Measurements from ENCODE around the gene SLFN14. TPM values are rescaled to one million over a fixed set of nuclear protein-coding genes. Genes with fewer than 3 reads are reported as not detected.
"Not testable (repeated sequence)": the region's sequence is repeated elsewhere in the genome, so short reads cannot be mapped to it uniquely, and the experiment has no call there.

SLFN14 gene
- total RNA-seq, 4 donors from 2014 or later: not detected

DNA sequence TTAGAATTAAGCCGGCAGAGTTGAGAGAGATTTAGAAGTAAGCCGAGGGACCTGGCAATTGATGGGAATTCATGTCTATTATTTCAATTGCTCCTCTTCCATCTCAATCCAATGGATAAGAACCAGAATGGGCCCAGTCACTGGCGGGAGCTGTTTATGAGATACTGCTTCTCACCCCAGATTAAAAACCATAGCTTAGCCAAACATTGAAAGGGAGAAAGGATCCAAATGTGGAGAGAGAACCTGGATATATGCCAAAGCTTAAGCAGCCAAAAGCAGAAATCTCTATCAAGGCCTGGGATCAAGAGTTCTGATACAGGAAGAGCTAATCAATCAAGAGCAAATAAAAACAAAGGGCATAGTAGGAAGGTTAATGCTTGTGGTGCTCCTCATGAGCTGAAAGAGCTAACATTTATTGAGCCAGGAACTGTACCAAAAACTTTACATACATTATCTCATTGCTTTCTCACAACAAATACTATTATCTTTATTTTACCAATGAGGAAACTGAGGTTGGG lies 26.0 kb downstream of the SLFN14 start:
- H3K4me3 ChIP-seq: peak overlapping the region in 3 of 4 donors; percentile 3 to 31 (median 9)
- no peaks in the 10 kb centered on the region for H3K27me3 ChIP-seq
- TF ChIP-seq, protein P1, sequence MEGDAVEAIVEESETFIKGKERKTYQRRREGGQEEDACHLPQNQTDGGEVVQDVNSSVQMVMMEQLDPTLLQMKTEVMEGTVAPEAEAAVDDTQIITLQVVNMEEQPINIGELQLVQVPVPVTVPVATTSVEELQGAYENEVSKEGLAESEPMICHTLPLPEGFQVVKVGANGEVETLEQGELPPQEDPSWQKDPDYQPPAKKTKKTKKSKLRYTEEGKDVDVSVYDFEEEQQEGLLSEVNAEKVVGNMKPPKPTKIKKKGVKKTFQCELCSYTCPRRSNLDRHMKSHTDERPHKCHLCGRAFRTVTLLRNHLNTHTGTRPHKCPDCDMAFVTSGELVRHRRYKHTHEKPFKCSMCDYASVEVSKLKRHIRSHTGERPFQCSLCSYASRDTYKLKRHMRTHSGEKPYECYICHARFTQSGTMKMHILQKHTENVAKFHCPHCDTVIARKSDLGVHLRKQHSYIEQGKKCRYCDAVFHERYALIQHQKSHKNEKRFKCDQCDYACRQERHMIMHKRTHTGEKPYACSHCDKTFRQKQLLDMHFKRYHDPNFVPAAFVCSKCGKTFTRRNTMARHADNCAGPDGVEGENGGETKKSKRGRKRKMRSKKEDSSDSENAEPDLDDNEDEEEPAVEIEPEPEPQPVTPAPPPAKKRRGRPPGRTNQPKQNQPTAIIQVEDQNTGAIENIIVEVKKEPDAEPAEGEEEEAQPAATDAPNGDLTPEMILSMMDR (IDR thresholded peaks at IDR 0.05): no peak
- TF ChIP-seq POLR2A (IDR thresholded peaks at IDR 0.05): no peak
- peaks cover 0 to 1% (median 0%) of the 10 kb centered on the region in 4 donors for H3K4me1 ChIP-seq
- no peak for DNase-seq
- peak overlapping the region; percentile 16 to 81 (median 60) for H3K27ac ChIP-seq
- H3K36me3 ChIP-seq: no peaks in the 10 kb centered on the region
- H3K9me3 ChIP-seq: no peaks in the 10 kb centered on the region

DNA sequence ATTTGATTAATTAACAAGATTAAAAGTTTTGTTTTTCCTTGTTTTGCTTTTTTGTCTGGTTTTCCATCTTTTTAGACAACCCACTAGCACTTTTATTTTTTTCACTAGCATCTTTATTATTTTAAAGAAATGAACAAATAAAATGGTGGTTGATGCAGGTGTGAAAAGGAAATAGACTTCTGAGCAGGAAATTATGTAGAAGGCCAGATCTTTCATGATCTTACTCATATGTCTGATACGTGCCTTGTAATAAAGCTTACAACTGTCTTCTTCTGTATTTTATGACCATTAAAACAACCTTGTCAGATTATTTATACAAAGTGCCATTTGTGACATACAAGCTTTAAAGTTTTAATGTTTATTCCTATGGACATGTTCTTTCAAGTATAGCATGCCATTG lies 29.5 kb downstream of the SLFN14 start:
- no peaks in the 10 kb centered on the region for H3K4me1 ChIP-seq
- H3K27me3 ChIP-seq: no peaks in the 10 kb centered on the region
- no peak overlapping the region for H3K4me3 ChIP-seq
- peak overlapping the region in 1 of 4 donors; percentile 21 for H3K27ac ChIP-seq
- no peak for DNase-seq
- no peaks in the 10 kb centered on the region for H3K9me3 ChIP-seq
- no peaks in the 10 kb centered on the region for H3K36me3 ChIP-seq
- no peak for TF ChIP-seq POLR2A (IDR thresholded peaks at IDR 0.05)
- TF ChIP-seq, protein P1 (IDR thresholded peaks at IDR 0.05): no peak

DNA sequence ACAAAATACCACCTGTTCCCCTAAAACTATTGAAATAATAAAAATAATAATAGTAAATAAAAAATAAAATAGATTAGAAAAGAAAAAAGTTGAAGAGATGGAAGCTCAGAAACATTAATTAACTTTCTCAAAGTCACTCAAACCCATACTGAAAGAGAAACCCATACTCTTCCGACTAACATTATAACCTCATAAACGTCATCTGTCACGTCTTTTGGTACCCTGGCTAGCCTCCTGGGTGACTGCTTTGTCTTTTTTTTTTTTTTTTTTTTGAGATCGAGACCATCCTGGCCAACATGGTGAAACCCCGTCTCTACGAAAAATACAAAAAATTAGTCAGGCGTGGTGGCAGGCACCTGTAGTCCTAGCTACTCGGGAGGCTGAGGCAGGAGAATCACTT lies 30.8 kb downstream of the SLFN14 start:
- no peaks in the 10 kb centered on the region for H3K9me3 ChIP-seq
- no peaks in the 10 kb centered on the region for H3K4me1 ChIP-seq
- TF ChIP-seq, protein P1 (IDR thresholded peaks at IDR 0.05): no peak
- H3K4me3 ChIP-seq: no peak overlapping the region
- no peaks in the 10 kb centered on the region for H3K36me3 ChIP-seq
- no peak for DNase-seq
- H3K27me3 ChIP-seq: no peaks in the 10 kb centered on the region
- H3K27ac ChIP-seq: no peak overlapping the region

DNA sequence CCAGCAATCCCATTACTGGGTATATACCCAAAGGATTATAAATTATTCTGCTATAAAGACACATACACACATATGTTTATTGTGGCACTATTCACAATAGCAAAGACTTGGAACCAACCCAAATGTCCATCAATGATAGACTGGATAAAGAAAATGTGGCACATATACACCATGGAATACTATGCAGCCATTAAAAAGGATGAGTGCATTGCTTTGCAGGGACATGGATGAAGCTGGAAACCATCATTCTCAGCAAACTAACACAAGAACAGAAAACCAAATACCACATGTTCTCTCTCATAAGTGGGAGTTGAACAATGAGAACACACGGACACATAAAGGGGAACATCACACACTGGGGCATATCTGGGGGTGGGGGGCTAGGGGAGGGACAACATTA lies 31.3 kb downstream of the SLFN14 start:
- not testable (repeated sequence) for H3K4me3 ChIP-seq, H3K27me3 ChIP-seq, H3K9me3 ChIP-seq, H3K36me3 ChIP-seq, H3K27ac ChIP-seq, H3K4me1 ChIP-seq, DNase-seq

DNA sequence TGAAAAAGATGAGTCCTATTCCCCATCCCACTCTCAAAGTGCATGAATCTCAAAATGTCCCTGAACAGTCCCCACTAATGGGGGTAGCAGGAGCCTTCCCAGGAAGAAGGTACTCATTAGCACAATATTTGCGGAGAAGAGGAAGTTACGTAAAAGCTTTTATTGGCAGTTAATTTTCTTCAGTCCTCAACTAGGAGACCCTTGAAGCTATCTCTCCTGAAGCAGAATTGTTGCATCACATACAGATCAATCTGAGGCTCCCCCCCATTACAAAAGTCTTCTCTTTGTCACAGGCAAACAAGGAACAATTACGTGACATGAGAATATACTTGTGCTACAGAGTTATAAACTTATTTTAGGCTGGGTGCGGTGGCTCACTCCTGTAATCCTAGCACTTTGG lies 37.3 kb downstream of the SLFN14 start:
- TF ChIP-seq, protein P1 (IDR thresholded peaks at IDR 0.05): no peak
- no peak for TF ChIP-seq POLR2A (IDR thresholded peaks at IDR 0.05)
- Histone ChIP-seq H3K27ac (no peak overlapping the region), H3K9me3 (no peaks in the 10 kb centered on the region), H3K4me1 (peaks cover 0 to 7% (median 0%) of the 10 kb centered on the region in 4 donors), H3K36me3 (no peaks in the 10 kb centered on the region), H3K27me3 (no peaks in the 10 kb centered on the region), H3K4me3 (no peak overlapping the region)
- no peak for DNase-seq

DNA sequence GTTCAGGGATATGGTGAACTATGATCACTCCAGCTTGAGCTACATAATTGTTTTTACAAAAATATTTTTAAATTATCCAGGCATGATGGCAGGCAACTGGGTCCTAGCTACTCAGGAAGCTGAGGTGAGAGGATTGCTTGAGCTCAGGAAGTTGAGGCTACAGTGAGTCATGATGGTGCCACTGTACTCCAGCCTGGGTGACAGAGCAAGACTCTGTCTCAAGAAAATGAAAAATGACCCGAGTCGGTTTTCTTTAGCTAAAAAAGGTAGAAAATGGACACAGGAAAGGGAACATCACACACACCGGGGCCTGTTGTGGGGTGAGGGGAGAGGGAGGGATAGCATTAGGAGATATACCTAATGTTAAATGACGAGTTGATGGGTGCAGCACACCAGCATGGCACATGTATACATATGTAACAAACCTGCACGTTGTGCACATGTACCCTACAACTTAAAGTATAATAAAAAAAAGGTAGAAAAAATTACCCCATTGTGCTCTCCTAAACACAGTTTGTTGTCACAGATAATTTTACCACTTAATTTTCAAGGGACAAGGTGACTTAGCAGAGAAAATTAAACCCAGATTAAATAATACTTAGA lies 38.9 kb downstream of the SLFN14 start:
- H3K9me3 ChIP-seq, H3K4me3 ChIP-seq, H3K4me1 ChIP-seq, H3K27me3 ChIP-seq, H3K36me3 ChIP-seq: not testable (repeated sequence)
- peak in 1 of 3 donors; percentile 62 for DNase-seq
- peak overlapping the region; percentile 18 to 62 (median 50) for H3K27ac ChIP-seq

DNA sequence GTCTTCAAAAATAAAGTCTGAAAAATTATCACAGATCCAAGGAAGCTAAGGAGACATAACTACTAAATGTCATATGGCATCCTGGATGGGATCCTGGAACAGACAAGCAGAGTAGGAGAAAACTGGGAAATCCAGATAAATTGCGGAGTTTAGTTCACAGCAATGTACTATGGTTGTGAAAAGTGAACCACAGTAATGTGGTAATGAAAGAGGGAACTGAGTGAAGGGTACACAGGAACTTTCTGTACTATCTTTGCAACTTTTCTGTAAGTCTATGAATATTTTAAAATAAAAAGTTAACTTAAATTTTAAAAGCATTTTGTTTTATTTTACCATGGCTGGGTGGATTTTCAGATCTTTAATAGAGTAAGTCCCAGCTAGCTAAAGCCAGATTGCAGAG lies 39.5 kb downstream of the SLFN14 start:
- no peaks in the 10 kb centered on the region for H3K9me3 ChIP-seq
- H3K36me3 ChIP-seq: no peaks in the 10 kb centered on the region
- no peak for TF ChIP-seq POLR2A (IDR thresholded peaks at IDR 0.05)
- TF ChIP-seq, protein P1 (IDR thresholded peaks at IDR 0.05): no peak
- no peak overlapping the region for H3K4me3 ChIP-seq
- DNase-seq: no peak
- peaks cover 0 to 7% (median 0%) of the 10 kb centered on the region in 4 donors for H3K4me1 ChIP-seq
- H3K27me3 ChIP-seq: no peaks in the 10 kb centered on the region
- peak overlapping the region; percentile 18 to 62 (median 50) for H3K27ac ChIP-seq
